HUES6 (cell line): ENCODE measurements around the gene CSRP1.
"Not testable (repeated sequence)": the region's sequence is repeated elsewhere in the genome, so short reads cannot be mapped to it uniquely, and the experiment has no call there.

Experiments used
- H3K27ac ChIP-seq: 2 replicates; pipeline ENCODE4 v1.7.0; 2013; ENCODE audit warnings: low read depth, mild to moderate bottlenecking, low read length, inconsistent platforms
- H3K27me3 ChIP-seq: 2 replicates; pipeline ENCODE4 v1.6.1; 2013; ENCODE audit warnings: low read length; ENCODE audit not compliant: control insufficient read depth, insufficient read depth
- H3K36me3 ChIP-seq: 2 replicates; pipeline ENCODE4 v1.6.1; 2013; ENCODE audit warnings: low read length; ENCODE audit not compliant: control insufficient read depth, insufficient read depth
- H3K4me1 ChIP-seq: 2 replicates; pipeline ENCODE4 v1.6.1; 2013; ENCODE audit warnings: low read length; ENCODE audit not compliant: control insufficient read depth, insufficient read depth
- H3K4me3 ChIP-seq: 2 replicates; pipeline ENCODE4 v1.5.1; 2013; ENCODE audit warnings: low read depth, low read length
- H3K9ac ChIP-seq: one replicate; pipeline ENCODE4 v1.6.1; 2013; ENCODE audit warnings: mild to moderate bottlenecking, low read length
- H3K9me3 ChIP-seq: 2 replicates; pipeline ENCODE4 v1.6.1; 2013; ENCODE audit warnings: low read depth, low read length; ENCODE audit not compliant: control insufficient read depth, insufficient read depth

CSRP1 gene

GRCh38 chr1:201536558-201536957 lies 29.6 kb upstream of the CSRP1 start:
- Histone ChIP-seq H3K9me3 (no peaks in the 10 kb centered on the region), H3K9ac (no peak overlapping the region), H3K27me3 (peaks cover 52% of the 10 kb centered on the region), H3K4me1 (peaks cover 21% of the 10 kb centered on the region), H3K36me3 (no peaks in the 10 kb centered on the region), H3K4me3 (no peak overlapping the region), H3K27ac (no peak overlapping the region)

GRCh38 chr1:201535919-201536245 lies 29.0 kb upstream of the CSRP1 start:
- Histone ChIP-seq H3K36me3 (no peaks in the 10 kb centered on the region), H3K9me3 (no peaks in the 10 kb centered on the region), H3K4me1 (peaks cover 22% of the 10 kb centered on the region), H3K9ac (no peak overlapping the region), H3K4me3 (no peak overlapping the region), H3K27ac (no peak overlapping the region), H3K27me3 (peaks cover 47% of the 10 kb centered on the region)

- Histone ChIP-seq H3K4me3 (no peak overlapping the region), H3K9ac (no peak overlapping the region), H3K36me3 (no peaks in the 10 kb centered on the region), H3K27ac (no peak overlapping the region), H3K4me1 (peaks cover 16% of the 10 kb centered on the region), H3K9me3 (no peaks in the 10 kb centered on the region), H3K27me3 (peaks cover 41% of the 10 kb centered on the region)
Measured at GRCh38 chr1:201535046-201535918, 28.4 kb upstream of the CSRP1 start.

GRCh38 chr1:201533836-201534235 lies 26.9 kb upstream of the CSRP1 start:
- Histone ChIP-seq H3K9me3 (no peaks in the 10 kb centered on the region), H3K4me3 (no peak overlapping the region), H3K27ac (no peak overlapping the region), H3K9ac (no peak overlapping the region), H3K36me3 (no peaks in the 10 kb centered on the region), H3K27me3 (peaks cover 27% of the 10 kb centered on the region), H3K4me1 (peaks cover 15% of the 10 kb centered on the region)

GRCh38 chr1:201531551-201532425 lies 24.9 kb upstream of the CSRP1 start:
- Histone ChIP-seq H3K9me3 (no peaks in the 10 kb centered on the region), H3K36me3 (no peaks in the 10 kb centered on the region), H3K9ac (no peak overlapping the region), H3K4me1 (peaks cover 12% of the 10 kb centered on the region), H3K27ac (no peak overlapping the region), H3K4me3 (no peak overlapping the region), H3K27me3 (peaks cover 6% of the 10 kb centered on the region)

GRCh38 chr1:201530741-201531531 lies 24.0 kb upstream of the CSRP1 start:
- Histone ChIP-seq H3K9ac (no peak overlapping the region), H3K27me3 (no peaks in the 10 kb centered on the region; the same call in 1 of the 2 replicates), H3K4me3 (no peak overlapping the region), H3K9me3 (no peaks in the 10 kb centered on the region), H3K27ac (no peak overlapping the region), H3K4me1 (peaks cover 12% of the 10 kb centered on the region), H3K36me3 (no peaks in the 10 kb centered on the region)

GRCh38 chr1:201528631-201529252 lies 21.8 kb upstream of the CSRP1 start:
- H3K4me1 ChIP-seq, result peaks cover 12% of the 10 kb centered on the region
- no peaks in the 10 kb centered on the region for H3K9me3 ChIP-seq
- H3K4me3 ChIP-seq, result no peak overlapping the region
- H3K27ac ChIP-seq, result no peak overlapping the region
- H3K9ac ChIP-seq, result no peak overlapping the region
- H3K36me3 ChIP-seq, result no peaks in the 10 kb centered on the region
- no peaks in the 10 kb centered on the region for H3K27me3 ChIP-seq

GRCh38 chr1:201527879-201528278 lies 21.0 kb upstream of the CSRP1 start:
- peaks cover 12% of the 10 kb centered on the region for H3K4me1 ChIP-seq
- no peaks in the 10 kb centered on the region for H3K27me3 ChIP-seq
- H3K9ac ChIP-seq, result no peak overlapping the region
- H3K4me3 ChIP-seq, result no peak overlapping the region
- no peak overlapping the region for H3K27ac ChIP-seq
- H3K36me3 ChIP-seq, result no peaks in the 10 kb centered on the region
- H3K9me3 ChIP-seq, result no peaks in the 10 kb centered on the region

GRCh38 chr1:201525193-201525778 lies 18.4 kb upstream of the CSRP1 start:
- no peak overlapping the region for H3K4me3 ChIP-seq
- no peaks in the 10 kb centered on the region for H3K27me3 ChIP-seq
- no peaks in the 10 kb centered on the region for H3K36me3 ChIP-seq
- no peak overlapping the region for H3K9ac ChIP-seq
- H3K27ac ChIP-seq, result no peak overlapping the region
- no peaks in the 10 kb centered on the region for H3K4me1 ChIP-seq
- H3K9me3 ChIP-seq, result no peaks in the 10 kb centered on the region

- H3K9ac ChIP-seq, H3K4me1 ChIP-seq, H3K27ac ChIP-seq, H3K9me3 ChIP-seq, H3K4me3 ChIP-seq, H3K27me3 ChIP-seq, H3K36me3 ChIP-seq: not testable (repeated sequence)
Measured at GRCh38 chr1:201520046-201520575, 13.2 kb upstream of the CSRP1 start.
